NCI-H748 treated with DMSO at 0.1 percent for 48 hours (cell line): Measurements from ENCODE around the gene ATP1B4.
"Not testable (repeated sequence)": the region's sequence is repeated elsewhere in the genome, so short reads cannot be mapped to it uniquely, and the experiment has no call there.

ENCODE experiments used
- DNase-seq: peaks from one replicate; lab custom pipeline; 2025; lab: John Stamatoyannopoulos, UW

The ATP1B4 gene

DNA sequence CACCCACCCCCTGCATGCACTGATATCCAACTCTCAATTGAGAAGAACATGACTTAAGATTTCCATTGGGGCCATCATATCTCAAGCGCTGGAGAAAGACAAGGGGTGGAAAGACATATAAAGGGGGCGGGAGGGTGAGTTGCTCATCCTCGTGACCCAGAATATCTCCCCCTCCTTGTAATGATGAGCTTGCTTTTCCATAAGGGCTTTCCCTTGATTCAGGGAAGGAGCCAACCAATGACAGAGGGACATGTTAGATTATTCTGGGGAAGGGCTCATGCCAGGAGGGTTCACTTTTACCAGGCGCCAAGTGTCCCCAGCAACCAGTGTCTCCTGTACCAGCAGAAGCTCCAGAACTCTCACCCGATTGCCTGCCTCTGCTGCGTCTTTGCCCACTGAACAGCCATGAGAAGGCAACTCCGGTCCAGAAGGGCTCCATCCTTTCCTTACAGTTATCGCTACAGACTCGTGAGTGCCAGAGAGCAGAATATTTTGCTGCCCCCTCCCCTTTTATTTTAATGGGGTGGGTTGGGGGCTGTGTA is at the start of gene ATP1B4:
Gene ATP1B4, plus strand, starts transcription at position 326 of the 542 bp plus-strand sequence. Its CDS starts 80 bp downstream, at position 406.
- no peak for DNase-seq

DNA sequence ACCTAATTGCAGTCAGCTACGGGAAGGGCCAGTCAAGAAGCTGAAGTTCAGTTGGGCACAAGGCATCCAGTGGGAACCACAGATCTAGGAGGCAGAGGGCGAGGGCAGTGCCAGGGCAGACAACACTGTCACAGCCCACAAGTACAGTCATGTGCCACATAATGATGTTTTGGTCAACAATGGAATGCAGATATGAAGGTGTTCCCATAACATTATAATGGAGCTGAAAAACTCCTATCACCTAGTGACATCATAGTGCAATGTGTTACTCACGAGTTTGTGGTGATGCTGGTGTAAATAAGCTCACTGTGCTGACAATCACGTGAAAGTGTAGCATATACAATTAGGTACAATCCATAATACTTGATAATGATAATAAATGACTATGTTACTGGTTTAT is 46.1 kb upstream of the ATP1B4 start:
- DNase-seq = no peak

DNA sequence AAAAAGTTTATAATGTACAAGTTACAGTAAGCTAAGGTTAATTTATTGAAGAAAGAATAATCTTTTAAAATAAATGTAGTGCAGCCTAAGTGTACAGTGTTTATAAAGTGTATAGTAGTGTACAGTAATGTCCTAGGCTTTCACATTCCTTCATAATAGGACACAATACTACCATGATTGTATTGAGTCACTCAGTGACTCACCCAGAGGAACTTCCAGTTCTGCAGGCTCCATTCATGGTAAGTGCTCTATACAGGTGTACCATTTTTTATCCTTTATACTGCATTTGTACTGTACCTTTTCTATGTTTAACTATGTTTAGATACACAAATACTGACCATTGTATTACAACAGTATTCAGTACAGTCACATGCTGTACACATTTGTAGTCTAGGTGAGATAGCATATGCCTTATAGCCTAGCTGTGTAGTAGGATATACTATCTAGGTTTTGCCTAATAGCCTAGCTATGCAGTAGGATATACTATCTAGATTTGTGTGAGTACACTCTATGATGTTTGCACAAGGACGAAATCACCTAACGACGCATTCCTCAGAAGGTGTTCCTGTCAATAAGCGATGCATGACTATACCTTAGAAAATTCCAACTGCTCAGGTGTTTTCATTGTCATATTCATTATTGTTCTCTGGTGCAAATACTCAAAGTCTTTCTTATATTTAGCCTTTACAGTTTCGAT is 45.2 kb upstream of the ATP1B4 start:
- DNase-seq = no peak

DNA sequence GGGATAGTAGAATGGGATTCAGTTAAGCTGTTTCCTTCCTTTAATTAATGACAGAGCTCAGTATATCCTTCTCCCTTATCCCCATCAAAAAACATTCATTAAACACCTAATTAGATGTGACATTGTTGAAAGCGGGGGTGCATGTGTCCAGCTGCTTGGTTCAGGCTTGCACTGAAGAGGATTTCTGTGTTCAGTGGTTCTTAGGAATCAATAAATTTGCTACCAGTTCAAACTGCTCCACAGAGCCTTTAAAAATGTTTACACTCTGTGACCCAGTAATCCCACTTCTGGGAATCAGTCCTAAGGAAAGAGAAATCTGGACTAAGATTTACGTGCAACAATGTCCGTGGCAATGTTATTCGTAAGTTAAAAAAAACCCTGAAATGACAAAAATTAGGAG is 43.5 kb upstream of the ATP1B4 start:
- DNase-seq = no peak

DNA sequence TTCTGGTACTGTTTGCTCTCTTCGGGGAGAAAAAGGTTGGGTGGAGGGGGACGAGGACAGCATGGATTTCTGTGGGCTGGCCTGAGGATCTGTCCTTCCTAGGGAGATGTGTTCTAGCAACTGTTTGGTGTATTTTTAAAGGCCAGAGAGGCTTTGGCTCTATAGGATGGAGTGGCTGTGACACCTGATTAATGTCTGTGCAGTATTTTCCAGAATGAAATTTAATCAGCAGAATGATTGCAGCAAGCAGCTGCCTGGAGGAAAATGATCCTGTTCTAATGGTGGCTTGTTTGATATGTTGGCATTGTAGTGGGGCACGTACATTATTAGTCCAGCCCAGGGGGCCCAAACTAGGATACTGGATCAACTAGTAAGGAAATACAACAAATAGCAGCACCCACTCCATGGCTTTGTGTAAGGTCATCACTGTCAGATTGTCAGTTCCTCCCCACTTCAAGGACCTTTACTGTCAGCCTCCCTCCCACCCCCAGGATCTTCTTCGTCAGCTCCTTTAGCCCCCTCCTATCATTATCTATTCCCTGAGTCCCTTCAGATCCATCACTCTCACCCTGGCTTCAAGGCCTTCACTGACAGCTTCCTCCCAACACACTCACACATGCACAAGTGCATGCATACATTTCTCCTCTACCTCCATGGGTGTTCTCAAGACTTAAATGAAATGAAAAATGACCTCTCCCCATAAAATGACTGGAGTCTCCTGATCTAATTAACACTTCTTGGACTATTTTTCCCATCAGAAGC is 40.2 kb upstream of the ATP1B4 start:
- no peak for DNase-seq

DNA sequence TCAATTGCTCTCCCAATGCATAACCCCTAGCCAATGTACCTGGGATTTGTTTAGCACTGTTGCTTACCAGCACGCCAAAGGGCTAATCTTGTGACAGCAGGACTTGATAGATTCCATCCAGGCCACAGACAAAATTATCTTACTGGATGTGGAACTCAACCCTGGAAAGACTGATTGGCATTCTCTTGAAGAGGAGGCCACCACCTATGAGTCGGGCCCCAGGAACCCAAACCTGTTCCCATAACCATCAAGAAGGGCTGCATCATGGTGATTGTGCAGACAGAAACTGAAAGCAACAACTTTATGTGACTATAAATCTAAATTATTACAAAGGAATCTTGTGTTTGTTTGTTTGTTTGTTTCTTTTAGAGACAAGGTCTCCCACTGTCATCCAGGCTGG is 30.8 kb upstream of the ATP1B4 start:
- no peak for DNase-seq

DNA sequence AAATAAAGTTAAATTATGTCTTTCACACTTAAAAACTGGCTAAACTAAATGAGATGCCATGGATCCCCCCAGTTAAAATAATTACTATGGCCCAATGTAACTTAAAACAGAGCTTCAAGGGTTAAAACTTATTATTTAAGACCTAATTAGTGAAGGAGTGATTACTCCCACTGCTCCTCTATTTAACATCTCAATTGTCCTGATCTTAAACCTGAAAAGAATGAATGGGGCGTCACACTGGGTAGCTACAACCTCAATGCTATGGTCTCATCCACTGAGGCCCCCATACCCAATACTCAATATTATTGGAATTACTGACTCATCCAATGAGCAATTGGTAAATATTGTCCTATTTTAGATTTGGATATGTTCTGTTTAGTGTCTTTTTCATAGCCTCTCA is 29.5 kb upstream of the ATP1B4 start:
- no peak for DNase-seq

DNA sequence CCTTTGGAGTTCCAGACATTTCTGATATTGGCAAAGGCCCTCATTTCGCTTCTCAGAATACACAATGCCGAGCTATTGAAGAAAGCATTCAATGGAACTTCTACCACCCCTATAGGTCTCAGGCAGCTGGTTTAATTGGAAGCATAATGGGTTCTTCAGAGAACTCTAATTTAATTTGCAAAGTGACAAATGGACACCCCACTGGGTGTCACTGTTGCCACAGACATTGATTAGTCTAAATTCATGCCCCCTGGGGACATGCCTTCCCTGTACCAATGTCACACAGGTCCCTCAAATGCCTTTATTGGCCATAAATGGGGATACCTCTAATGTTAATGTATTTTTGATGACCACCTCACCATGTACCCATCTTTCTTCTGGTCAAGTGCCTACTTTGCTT is 27.7 kb upstream of the ATP1B4 start:
- DNase-seq = no peak

DNA sequence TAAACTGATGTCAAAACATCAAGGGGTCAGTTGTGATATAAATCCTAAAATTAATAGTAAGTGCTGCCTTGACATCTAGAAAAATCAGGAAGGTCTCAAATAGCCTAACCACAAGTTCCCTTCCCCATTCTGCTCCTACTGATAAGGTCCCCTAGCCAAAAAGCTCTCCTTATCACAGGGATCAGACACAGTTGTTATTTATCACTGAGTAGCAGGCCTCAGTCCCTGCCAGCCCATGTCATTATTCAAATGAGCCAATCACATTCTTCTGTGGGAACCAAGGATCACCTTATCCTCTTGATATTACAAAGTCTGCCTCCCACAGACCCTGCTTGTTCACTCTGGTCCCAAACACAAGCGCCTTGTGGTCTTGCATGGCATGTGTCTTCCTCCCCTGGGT is 27.3 kb upstream of the ATP1B4 start:
- DNase-seq = no peak

DNA sequence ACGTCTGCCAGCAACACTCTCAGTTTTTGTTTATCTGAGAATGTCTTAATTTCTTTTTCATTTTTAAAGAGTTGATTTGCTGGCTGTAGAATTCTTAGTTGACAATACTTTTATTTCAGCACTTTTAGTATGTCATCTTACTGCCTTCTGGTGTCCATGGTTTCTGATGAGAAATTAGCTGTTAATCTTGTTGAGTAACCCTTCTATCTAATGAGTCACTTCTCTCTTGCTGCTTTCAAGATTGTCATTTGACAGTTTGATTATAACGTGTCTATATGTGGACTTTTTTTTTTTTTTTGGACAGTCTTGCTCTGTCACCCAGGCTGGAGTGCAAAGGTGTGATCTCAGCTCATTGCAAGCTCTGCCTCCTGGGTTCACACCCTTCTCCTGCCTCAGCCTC is 26.6 kb upstream of the ATP1B4 start:
- DNase-seq = no peak

DNA sequence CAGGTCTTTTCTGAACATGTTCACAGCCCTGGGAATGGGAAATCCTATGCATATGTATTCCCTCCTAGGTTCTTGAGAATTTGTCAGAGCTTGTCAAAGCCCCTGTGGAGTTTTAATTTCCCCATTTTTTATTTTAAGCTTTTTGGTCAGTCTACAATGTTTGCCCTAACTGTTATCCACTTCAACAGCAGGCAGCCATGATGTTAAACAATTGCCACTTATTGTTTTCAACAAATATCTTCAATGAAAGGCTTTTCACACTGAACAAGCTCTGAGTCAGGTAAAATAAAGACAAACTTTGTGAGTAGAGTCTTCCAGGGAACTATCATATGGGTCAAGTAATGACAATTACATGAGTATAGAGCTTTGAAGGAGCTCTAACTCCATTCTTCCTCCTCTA is 25.0 kb upstream of the ATP1B4 start:
- DNase-seq = no peak

DNA sequence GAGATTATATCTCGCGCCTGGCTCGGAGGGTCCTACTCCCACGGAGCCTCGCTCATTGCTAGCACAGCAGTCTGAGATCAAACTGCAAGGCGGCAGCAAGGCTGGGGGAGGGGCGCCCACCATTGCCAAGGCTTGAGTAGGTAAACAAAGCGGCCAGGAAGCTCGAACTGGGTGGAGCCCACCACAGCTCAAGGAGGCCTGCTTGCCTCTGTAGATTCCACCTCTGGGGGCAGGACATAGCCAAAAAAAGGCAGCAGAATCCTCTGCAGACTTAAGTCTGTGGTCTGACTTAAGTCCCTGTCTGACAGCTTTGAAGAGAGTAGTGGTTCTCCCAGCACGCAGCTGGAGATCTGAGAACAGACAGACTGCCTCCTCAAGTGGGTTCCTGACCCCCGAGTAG is 17.3 kb upstream of the ATP1B4 start:
- DNase-seq = not testable (repeated sequence)

DNA sequence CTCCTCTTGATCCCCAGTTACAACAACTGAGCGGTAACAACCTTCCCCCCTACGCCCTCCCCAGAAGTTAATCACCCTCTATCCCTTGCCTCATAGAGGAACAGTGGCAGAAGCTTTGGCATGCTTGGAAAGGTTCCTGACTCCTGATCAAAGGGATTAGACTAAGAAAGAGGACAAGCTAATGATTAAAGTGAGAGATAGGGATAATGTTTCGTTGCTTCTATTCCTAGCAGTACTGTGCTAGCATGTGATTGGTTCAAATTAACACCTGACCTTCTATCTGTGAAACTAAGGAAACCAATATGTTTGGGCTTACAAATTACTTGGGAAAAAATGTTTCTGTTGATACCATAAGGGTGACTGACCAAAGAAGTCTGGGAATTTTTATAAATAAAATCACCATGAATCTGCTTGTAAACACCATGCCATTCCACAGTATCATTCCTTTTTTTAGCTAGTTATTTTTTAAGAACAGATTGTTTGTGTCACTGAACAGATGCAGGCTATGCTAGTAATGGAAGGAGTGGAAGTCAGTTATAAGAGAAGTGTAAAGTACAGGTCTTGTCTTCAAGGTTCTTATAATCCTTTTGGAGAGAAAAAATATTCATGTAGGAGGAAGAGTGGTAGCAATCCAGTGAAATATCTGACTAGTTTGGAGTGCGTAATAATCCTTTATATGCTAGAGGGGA is 11.3 kb upstream of the ATP1B4 start:
- DNase-seq = no peak

DNA sequence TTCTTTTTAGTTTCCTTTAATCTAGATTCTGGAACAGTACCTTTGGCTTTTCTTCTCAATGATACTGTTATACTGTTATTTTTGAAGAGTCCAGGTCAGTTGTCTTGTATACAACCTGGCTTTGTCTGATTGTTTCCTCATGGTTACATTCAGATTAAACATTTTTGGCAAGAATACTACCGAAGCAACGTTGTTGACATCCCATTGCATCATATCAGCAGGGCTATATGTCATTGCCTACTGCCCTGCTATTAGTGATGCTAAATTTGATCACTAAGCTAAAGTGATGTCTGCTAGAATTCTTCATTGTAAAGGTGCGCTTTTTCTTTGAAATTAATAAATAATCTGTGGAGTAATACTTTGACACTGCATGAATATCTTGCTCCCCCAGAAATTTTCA is 5.8 kb upstream of the ATP1B4 start:
- no peak for DNase-seq

DNA sequence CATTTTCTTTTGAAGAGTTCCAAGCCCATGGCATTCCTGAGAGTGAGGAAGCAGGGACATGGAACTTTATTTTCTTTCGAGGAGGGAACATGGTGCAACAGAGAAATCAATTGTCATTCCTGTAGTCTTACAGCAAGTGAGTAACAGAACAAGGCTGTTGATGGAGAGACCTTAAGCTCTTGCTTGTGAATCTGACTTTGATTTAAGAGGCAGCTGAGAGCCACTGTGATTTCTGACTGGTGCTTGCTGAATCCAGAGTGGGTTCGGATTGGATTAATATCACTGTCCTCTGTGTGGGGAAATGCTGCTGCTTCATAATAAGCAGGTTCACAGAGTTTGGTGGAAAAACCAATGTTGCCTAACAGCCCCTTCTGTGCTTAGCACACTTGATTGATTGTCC is 4.7 kb upstream of the ATP1B4 start:
- DNase-seq = no peak

DNA sequence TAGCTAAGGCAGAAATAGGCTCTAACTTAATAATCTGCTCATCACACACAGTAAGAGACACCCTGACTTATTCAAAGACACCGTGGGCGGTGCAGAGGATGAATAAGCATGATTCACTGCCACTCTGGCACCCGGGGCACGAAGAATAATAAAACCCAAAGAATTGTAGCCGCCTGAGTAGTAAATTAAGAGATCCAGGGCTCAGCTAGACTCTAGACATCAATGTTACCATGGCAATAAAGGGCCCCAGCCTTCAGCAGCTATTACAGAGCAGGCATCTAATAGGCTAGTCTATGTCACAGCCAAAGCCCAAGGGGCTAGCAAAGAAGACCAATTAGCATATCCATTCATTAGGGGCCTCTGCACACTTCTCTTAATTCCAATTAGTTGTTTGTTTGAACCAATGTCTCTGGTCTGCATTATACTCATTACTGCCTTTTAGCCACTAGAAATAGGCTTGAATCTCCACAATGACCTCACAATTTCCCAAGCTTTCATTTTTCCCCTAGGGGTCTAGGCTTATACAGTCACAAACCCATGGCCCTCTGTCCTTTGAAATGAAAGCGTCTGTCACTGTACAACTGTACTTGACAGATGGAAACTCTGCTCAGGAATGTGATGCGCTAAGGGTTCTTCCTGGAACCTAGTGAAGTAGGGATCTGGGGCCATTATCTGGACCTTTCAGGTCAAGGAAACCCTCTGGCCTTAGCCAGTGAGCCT is 3.0 kb upstream of the ATP1B4 start:
- peak; percentile 52 for DNase-seq

DNA sequence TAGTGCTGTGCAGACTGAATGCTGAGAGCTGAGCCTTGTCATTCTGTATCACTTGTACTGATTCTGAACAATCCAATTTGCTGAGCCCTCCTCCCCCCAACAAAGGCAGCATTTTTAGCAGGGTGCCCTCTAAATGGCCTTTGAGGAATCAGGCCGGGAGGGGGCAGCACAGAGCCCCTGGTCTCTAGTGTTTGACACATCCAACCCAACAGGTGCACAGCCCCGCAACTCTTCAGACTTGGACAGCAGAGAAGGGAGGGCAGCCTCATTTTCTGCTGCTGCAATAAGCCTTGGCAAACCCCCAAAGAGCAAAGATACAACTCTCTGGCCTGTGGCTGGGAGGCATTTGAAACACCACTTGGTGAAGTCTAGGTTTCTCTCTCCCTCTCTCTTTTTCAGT is 3.4 kb downstream of the ATP1B4 start:
- DNase-seq = peak; percentile 2

DNA sequence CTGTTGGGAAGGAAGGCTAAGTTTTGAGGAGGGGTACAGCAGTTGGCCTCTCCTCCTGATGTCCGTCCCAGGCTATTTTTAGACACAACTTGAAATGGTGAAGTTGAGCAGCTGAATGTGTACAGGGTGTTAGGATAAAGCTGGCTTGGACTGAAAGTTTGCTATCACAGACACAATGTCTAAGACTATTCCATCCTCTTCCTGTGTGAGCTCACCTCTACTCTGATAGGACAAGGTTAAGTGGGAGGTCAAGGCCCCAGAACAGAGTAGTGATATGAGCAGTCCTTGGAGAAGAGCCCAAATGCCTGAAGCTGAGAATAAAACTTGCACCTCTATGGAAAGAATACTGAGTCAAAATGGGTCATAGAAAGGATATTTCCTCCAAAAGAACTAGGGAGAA is 4.1 kb downstream of the ATP1B4 start:
- no peak for DNase-seq

DNA sequence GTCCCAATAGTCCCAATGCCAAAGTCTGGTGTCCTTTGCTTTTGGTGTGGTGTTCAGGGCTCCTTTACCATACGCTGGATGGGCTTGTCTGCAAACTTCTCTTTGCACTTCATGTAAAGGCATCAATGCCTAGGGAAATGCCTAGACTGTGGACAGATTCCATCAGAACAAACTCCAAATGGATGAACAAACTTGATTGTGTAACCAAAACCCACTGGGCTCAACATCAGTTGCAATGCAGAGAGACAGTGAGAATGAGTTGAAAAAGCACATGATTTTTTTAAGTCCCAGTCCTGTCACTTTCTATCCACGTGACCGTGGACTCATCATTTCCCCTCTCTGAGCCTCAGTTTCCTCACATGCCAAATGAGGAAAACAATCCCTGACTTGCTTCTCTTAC is 4.9 kb downstream of the ATP1B4 start:
- no peak for DNase-seq

DNA sequence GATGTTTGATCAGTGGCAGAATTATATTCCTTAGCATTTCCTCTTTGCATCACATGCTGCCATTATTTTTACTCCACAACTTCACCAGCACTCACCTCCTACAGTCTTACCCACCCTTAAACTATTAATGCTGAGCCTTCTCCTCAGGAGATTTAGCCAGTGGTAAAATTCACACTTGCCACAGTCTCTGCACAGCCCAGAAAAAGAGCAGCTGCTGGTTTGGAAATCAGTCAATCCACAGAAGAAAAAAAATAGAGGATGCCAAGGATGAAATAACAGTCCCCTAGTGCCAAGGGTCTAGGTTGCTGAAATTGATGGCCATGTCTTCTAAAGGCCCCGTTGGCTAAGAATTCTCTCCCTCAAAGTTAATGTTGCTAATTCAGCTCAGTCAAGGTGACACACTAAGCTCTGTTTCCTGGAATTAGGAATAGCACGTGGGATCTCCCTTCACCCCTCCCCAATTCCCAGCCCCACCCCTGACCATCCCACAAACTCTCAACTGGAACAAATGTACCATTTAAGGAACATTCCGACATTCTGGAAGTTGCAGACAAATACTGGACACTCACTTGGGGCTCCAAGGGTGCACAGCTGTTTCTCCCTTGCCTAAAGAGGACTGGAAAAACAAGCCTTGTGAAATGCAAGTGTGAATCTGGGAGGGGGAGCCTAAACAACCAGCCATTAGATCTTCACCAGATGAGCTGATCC is 5.7 kb downstream of the ATP1B4 start:
- DNase-seq = no peak

DNA sequence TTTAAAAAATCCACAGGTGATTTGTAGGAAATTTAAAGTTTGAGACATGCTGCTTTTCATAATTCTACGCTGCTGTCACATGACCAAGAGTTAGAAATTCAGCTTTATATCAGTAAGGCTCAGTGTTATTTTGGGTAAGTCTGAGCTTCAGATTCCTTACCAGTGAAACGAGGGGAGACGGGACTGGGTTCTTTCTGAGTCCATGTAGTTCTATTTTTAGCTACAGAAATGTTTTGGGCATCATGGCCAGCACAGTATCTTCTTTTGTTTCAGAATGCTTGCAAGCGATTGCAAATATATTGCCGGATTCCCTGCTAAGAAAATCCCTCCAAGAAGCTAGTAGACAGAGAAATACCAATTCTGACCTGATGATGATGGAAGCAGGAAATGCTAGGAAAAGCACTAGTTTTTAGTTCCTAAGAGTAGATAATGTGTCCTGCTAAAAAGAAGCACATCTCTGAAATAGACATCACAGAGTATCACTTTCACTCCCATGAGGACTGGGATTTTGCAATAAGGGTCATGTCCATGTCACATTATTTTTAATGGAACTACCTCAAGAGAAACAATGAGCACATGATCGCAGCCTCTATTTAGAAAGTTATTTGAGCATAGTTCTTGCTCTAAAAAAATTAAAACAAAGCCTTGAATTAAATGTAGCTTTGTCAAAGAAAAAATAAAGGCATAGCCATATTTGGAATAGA is 10.9 kb downstream of the ATP1B4 start:
- DNase-seq = no peak
